Measurements from ENCODE around the gene PRSS56. TPM values are rescaled to one million over a fixed set of nuclear protein-coding genes. Genes with fewer than 3 reads are reported as not detected.

The PRSS56 gene
- polyA plus RNA-seq, 5 donors: 0.13 TPM; not detected in 4

- no peak for DNase-seq
Observed at GRCh38 chr2:232502511-232502910, 17.7 kb upstream of the PRSS56 start.

- no peak for DNase-seq
Observed at GRCh38 chr2:232502911-232503808, 17.0 kb upstream of the PRSS56 start.

- no peak for DNase-seq
Observed at GRCh38 chr2:232503809-232504323, 16.3 kb upstream of the PRSS56 start.

- DNase-seq: no peak
Observed at GRCh38 chr2:232504438-232504837, 15.8 kb upstream of the PRSS56 start.

GRCh38 chr2:232505856-232506255, 14.3 kb upstream of the PRSS56 start:
- DNase-seq: no peak

- no peak for DNase-seq
Observed at GRCh38 chr2:232506709-232507108, 13.5 kb upstream of the PRSS56 start.

GRCh38 chr2:232508251-232508650, 11.9 kb upstream of the PRSS56 start:
- DNase-seq: no peak

GRCh38 chr2:232511336-232511890, 8.8 kb upstream of the PRSS56 start:
- no peak for DNase-seq

- no peak for DNase-seq
Observed at GRCh38 chr2:232512602-232513001, 7.6 kb upstream of the PRSS56 start.

- no peak for DNase-seq
Observed at GRCh38 chr2:232513353-232513752, 6.8 kb upstream of the PRSS56 start.

- DNase-seq: no peak
Observed at GRCh38 chr2:232515639-232516038, 4.5 kb upstream of the PRSS56 start.

GRCh38 chr2:232516551-232516950, 3.6 kb upstream of the PRSS56 start:
- no peak for DNase-seq

GRCh38 chr2:232518844-232519243, 1.3 kb upstream of the PRSS56 start:
- DNase-seq: no peak

- DNase-seq: no peak
Observed at GRCh38 chr2:232520489-232520888, 301 bp downstream of the PRSS56 start.

- DNase-seq: no peak
Observed at GRCh38 chr2:232521098-232521497, 910 bp downstream of the PRSS56 start.

GRCh38 chr2:232521959-232522622, 1.9 kb downstream of the PRSS56 start:
- DNase-seq: peak in 1 of 2 donors; percentile 21

GRCh38 chr2:232522623-232523401, 2.6 kb downstream of the PRSS56 start:
- DNase-seq: no peak

- DNase-seq: no peak
Observed at GRCh38 chr2:232523402-232523681, 3.2 kb downstream of the PRSS56 start.

- DNase-seq: no peak
Observed at GRCh38 chr2:232523682-232524597, 3.8 kb downstream of the PRSS56 start.

- DNase-seq: no peak
Observed at GRCh38 chr2:232524771-232525170, 4.6 kb downstream of the PRSS56 start.

GRCh38 chr2:232525199-232525598, 5.0 kb downstream of the PRSS56 start:
- no peak for DNase-seq

Data from right lung (tissue), 5 donors.